ENCODE results near the gene RARRES2. TPM values are rescaled to one million over a fixed set of nuclear protein-coding genes. Genes with fewer than 3 reads are reported as not detected.

The RARRES2 gene
- total RNA-seq, 1 donor from 2014 or later, result 19.4 TPM

DNA sequence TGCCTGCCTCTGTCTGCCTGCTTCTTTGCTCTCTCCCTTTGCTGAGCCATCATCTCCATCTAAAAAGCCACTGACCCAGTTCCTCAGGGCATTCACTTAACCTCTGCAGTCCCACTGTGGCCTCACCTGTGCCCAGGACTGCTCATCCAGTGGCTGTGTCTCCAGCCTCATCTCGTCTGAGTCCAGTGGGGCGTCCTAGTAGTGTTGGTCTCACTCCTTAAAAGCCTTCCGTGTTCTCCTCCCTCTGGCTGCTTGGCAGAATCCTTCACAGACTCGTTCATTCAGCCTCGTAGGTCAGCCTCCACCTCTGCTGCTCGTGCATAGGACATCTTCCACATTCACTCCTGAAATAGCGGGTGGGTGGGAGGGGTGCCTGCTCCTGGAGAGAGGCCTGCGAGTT is 7.3 kb downstream of the RARRES2 start:
- Histone ChIP-seq H2AFZ (ENCODE audit: low read depth, low read length) (no peak overlapping the region), H3K4me2 (ENCODE audit: low read length) (no peak overlapping the region), H3K9me3 (ENCODE audit: insufficient read depth, low read depth, low read length) (no peaks in the 10 kb centered on the region), H3K79me2 (ENCODE audit: insufficient read depth, low read length) (no peaks in the 10 kb centered on the region), H4K20me1 (ENCODE audit: insufficient read depth, low read length) (no peaks in the 10 kb centered on the region), H3K27ac (ENCODE audit: low read depth, low read length) (no peak overlapping the region), H3K4me1 (ENCODE audit: insufficient read depth, low read length) (peaks cover under 1% of the 10 kb centered on the region), H3K27me3 (ENCODE audit: insufficient read depth, low read length) (no peaks in the 10 kb centered on the region), H3K36me3 (ENCODE audit: insufficient read depth, low read length) (no peaks in the 10 kb centered on the region), H3K4me3 (ENCODE audit: insufficient read depth, low read depth, low read length) (no peak overlapping the region), H3K9ac (ENCODE audit: low read length) (no peak overlapping the region)
- no peak overlapping the region for H3K4me3 Mint-ChIP-seq (ENCODE audit: unreplicated experiment)
- no peak overlapping the region for H3K27ac Mint-ChIP-seq (ENCODE audit: unreplicated experiment)
- H3K27me3 Mint-ChIP-seq (ENCODE audit: low read depth, unreplicated experiment), result peaks cover 11% of the 10 kb centered on the region
- FAIRE-seq, result no peak
- TF ChIP-seq, protein P1, sequence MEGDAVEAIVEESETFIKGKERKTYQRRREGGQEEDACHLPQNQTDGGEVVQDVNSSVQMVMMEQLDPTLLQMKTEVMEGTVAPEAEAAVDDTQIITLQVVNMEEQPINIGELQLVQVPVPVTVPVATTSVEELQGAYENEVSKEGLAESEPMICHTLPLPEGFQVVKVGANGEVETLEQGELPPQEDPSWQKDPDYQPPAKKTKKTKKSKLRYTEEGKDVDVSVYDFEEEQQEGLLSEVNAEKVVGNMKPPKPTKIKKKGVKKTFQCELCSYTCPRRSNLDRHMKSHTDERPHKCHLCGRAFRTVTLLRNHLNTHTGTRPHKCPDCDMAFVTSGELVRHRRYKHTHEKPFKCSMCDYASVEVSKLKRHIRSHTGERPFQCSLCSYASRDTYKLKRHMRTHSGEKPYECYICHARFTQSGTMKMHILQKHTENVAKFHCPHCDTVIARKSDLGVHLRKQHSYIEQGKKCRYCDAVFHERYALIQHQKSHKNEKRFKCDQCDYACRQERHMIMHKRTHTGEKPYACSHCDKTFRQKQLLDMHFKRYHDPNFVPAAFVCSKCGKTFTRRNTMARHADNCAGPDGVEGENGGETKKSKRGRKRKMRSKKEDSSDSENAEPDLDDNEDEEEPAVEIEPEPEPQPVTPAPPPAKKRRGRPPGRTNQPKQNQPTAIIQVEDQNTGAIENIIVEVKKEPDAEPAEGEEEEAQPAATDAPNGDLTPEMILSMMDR (IDR thresholded peaks at IDR 0.05; ENCODE audit: insufficient read depth, low read depth, low read length), result no peak
- peaks cover 1% of the 10 kb centered on the region for H3K4me1 Mint-ChIP-seq (ENCODE audit: low read depth, unreplicated experiment)
- peaks cover 2% of the 10 kb centered on the region for H3K36me3 Mint-ChIP-seq (ENCODE audit: low read depth, unreplicated experiment)
- DNase-seq (ENCODE audit: low read depth), result no peak
- no peaks in the 10 kb centered on the region for H3K9me3 Mint-ChIP-seq (ENCODE audit: unreplicated experiment)

DNA sequence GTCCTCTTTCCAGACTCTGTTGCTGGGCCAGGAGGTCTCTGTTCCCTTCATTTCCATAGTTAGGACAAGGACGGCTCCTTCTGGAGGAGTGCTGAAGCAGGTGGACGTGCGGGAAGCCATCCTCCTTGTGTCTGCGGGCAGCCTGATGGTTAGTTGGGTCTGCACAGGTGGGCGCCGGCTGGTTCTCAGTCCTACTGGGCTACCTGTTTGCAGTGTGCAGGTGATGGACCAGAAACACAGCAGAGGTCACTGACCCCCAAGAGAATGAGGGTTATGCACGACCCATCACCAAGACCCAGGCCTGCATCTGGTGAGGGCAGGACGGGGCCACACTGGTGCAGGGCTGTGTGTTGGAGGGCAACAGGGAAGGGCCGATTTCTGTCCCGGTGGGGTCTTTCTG is 7.8 kb downstream of the RARRES2 start:
- no peak overlapping the region for H3K4me3 Mint-ChIP-seq (ENCODE audit: unreplicated experiment)
- peaks cover 2% of the 10 kb centered on the region for H3K36me3 Mint-ChIP-seq (ENCODE audit: low read depth, unreplicated experiment)
- Histone ChIP-seq H4K20me1 (ENCODE audit: insufficient read depth, low read length) (no peaks in the 10 kb centered on the region), H3K4me2 (ENCODE audit: low read length) (no peak overlapping the region), H3K4me3 (ENCODE audit: insufficient read depth, low read depth, low read length) (no peak overlapping the region), H3K9me3 (ENCODE audit: insufficient read depth, low read depth, low read length) (no peaks in the 10 kb centered on the region), H3K79me2 (ENCODE audit: insufficient read depth, low read length) (no peaks in the 10 kb centered on the region), H3K27ac (ENCODE audit: low read depth, low read length) (no peak overlapping the region), H2AFZ (ENCODE audit: low read depth, low read length) (no peak overlapping the region), H3K27me3 (ENCODE audit: insufficient read depth, low read length) (no peaks in the 10 kb centered on the region), H3K36me3 (ENCODE audit: insufficient read depth, low read length) (no peaks in the 10 kb centered on the region), H3K4me1 (ENCODE audit: insufficient read depth, low read length) (no peaks in the 10 kb centered on the region), H3K9ac (ENCODE audit: low read length) (no peak overlapping the region)
- FAIRE-seq, result no peak
- DNase-seq (ENCODE audit: low read depth), result no peak
- H3K27ac Mint-ChIP-seq (ENCODE audit: unreplicated experiment), result no peak overlapping the region
- H3K9me3 Mint-ChIP-seq (ENCODE audit: unreplicated experiment), result no peaks in the 10 kb centered on the region
- H3K4me1 Mint-ChIP-seq (ENCODE audit: low read depth, unreplicated experiment), result peaks cover 5% of the 10 kb centered on the region
- TF ChIP-seq, protein P1 (IDR thresholded peaks at IDR 0.05; ENCODE audit: insufficient read depth, low read depth, low read length), result no peak
- H3K27me3 Mint-ChIP-seq (ENCODE audit: low read depth, unreplicated experiment), result peaks cover 8% of the 10 kb centered on the region

DNA sequence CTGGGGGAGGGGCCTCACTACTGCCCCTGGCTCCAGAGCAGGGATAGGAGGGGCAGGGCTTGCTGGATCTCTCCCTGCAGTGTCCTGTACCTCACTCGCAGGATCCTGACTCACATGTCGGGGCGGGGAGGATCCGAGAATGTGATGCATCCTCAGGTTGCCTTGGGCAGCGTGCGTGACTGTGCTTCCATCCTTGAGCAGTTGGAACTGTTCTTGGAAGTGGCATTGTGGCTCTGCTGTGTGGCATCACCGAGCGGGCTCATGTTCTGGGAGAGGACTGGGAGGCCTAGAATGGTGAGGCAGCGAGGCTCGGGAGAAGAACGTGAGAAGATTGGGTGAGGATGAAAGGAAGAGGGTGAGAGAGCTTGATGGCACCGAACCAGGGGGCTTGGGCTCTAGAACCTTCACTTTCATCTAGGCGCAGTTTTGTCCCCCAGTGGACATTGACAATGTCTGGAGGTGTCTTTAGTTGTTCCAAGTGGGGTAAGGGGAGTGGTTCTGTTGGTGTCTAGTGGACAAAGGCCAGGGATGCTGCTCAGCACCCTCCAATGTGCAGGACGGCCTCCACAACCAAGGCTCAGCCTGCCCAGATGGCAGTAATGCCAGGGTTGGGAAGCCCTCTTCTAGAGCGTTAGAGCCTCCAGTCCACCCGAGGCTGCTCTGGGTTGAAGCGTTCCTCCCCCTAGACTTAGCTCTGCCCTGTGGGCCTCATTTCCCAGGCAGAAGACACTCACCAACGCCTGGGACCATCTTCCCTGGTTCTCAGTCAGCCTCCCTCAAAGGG is 8.4 kb downstream of the RARRES2 start:
- DNase-seq (ENCODE audit: low read depth) (no peak), FAIRE-seq (no peak)
- no peak for TF ChIP-seq EZH2 (IDR thresholded peaks at IDR 0.05; ENCODE audit: insufficient read depth, low read length)
- TF ChIP-seq, protein P1 (IDR thresholded peaks at IDR 0.05; ENCODE audit: insufficient read depth, low read depth, low read length), result no peak
- H4K20me1 ChIP-seq (ENCODE audit: insufficient read depth, low read length), result no peaks in the 10 kb centered on the region
- H3K4me1 ChIP-seq (ENCODE audit: insufficient read depth, low read length), result no peaks in the 10 kb centered on the region
- H3K4me1 Mint-ChIP-seq (ENCODE audit: low read depth, unreplicated experiment), result peaks cover 7% of the 10 kb centered on the region
- no peak overlapping the region for H2AFZ ChIP-seq (ENCODE audit: low read depth, low read length)
- no peak overlapping the region for H3K4me3 Mint-ChIP-seq (ENCODE audit: unreplicated experiment)
- no peak overlapping the region for H3K27ac ChIP-seq (ENCODE audit: low read depth, low read length)
- H3K27ac Mint-ChIP-seq (ENCODE audit: unreplicated experiment), result no peak overlapping the region
- no peaks in the 10 kb centered on the region for H3K9me3 ChIP-seq (ENCODE audit: insufficient read depth, low read depth, low read length)
- H3K27me3 ChIP-seq (ENCODE audit: insufficient read depth, low read length), result no peaks in the 10 kb centered on the region
- H3K79me2 ChIP-seq (ENCODE audit: insufficient read depth, low read length), result no peaks in the 10 kb centered on the region
- H3K4me3 ChIP-seq (ENCODE audit: insufficient read depth, low read depth, low read length), result no peak overlapping the region
- H3K9me3 Mint-ChIP-seq (ENCODE audit: unreplicated experiment), result no peaks in the 10 kb centered on the region
- H3K36me3 Mint-ChIP-seq (ENCODE audit: low read depth, unreplicated experiment), result peaks cover 2% of the 10 kb centered on the region
- peaks cover 6% of the 10 kb centered on the region for H3K27me3 Mint-ChIP-seq (ENCODE audit: low read depth, unreplicated experiment)
- H3K9ac ChIP-seq (ENCODE audit: low read length), result no peak overlapping the region
- no peak overlapping the region for H3K4me2 ChIP-seq (ENCODE audit: low read length)
- H3K36me3 ChIP-seq (ENCODE audit: insufficient read depth, low read length), result no peaks in the 10 kb centered on the region
